Measurements from ENCODE around the gene TNRC6C.

TNRC6C gene, protein sequence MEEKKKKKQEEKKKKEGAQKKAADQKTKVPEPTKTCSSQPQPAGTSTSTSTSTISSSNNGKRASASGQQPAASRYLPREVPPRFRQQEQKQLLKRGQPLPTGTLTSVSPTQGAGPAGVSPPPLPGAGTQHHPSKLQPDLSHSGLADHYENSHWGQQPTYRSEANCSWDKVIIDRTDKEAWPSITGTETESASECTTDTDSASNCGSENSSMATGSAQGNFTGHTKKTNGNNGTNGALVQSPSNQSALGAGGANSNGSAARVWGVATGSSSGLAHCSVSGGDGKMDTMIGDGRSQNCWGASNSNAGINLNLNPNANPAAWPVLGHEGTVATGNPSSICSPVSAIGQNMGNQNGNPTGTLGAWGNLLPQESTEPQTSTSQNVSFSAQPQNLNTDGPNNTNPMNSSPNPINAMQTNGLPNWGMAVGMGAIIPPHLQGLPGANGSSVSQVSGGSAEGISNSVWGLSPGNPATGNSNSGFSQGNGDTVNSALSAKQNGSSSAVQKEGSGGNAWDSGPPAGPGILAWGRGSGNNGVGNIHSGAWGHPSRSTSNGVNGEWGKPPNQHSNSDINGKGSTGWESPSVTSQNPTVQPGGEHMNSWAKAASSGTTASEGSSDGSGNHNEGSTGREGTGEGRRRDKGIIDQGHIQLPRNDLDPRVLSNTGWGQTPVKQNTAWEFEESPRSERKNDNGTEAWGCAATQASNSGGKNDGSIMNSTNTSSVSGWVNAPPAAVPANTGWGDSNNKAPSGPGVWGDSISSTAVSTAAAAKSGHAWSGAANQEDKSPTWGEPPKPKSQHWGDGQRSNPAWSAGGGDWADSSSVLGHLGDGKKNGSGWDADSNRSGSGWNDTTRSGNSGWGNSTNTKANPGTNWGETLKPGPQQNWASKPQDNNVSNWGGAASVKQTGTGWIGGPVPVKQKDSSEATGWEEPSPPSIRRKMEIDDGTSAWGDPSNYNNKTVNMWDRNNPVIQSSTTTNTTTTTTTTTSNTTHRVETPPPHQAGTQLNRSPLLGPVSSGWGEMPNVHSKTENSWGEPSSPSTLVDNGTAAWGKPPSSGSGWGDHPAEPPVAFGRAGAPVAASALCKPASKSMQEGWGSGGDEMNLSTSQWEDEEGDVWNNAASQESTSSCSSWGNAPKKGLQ (N-terminal part only)
- long read RNA-seq, donor 1 = 0 reads
- long read RNA-seq, donor 2 = 0 reads
- long read RNA-seq, donor 3, partial matches to known transcripts = 12 of 12 reads
- long read RNA-seq, donor 3, other reads (novel, unspliced or antisense) = 0 of 12 reads
- long read RNA-seq, donor 4 = 0 reads
- long read RNA-seq, donor 5 = 0 reads
- long read RNA-seq, donor 6 = 0 reads
- long read RNA-seq, donor 7 = 0 reads
- long read RNA-seq, donor 8 = 0 reads

DNA sequence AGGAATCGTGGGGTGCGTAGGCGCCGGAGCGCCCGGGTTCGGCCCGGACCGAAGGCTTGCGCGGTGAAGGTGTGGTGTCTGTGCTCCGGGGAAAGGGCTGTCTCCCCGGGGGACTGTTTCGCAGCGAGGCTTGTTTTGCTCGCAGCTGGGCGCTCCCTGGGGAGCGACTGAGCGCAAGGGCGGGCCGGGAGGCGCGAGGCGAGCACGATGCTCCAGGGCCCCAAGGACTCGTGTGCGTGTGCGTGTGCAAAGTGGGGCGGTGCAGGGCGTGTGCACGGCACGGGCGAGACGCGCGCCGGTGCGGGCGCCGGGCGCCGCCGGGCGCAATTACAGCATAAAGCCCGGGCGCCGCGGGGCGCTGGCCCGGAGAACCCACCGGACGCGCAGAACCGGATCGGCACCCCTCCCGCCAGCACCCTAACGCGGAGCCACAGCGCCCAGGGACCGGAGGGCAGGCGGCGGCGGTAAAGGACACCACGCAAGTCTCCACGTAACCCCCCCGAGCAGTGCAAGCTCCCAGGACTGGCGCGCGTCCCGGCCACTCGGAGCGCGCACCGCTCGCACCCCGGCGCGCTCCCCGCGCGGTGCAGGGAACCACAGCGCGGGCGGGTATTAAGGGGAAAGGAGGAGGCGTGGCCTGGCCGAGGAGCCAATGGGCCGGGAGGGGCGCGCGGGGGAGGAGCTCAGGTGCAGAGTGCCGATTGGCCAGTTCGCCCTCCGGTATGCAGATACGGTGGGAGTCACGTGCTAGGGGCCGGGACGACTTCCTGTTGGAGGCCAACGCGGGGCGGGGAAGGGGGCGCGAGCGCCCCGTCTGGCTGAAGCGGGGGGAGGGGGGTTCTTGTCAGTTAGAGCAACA is at the start of gene TNRC6C:
TNRC6C (plus strand) TSS at position 847 of the 859 bp plus-strand sequence. CDS start 45,504 bp downstream, outside the sequence.
- peak; percentile 96 for DNase-seq

DNA sequence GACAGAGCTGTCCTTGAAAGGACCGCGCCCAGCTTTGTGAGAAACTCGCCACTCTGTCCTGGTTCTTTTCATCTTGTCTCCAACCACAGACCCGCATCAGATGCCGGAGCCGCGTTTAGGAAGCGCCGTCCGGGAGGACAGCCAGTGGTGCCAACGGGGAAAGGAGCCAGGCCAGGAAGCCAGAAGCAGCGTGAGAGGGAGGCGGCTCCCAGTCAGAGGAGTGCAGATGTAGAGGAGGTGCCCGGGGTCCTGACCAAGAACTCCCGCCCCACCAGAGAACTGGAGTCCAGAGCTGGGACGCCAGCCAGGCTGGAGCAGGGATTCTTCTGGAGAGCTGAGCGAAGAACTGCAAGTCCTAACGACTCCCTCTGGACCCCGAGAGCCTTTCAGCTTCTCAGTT is 49.3 kb upstream of the TNRC6C start:
- no peak for DNase-seq

GRCh38 chr17:77909816-77910215 is 48.7 kb upstream of the TNRC6C start:
- no peak for DNase-seq

- DNase-seq = no peak
Observed at GRCh38 chr17:77914385-77915254, 43.9 kb upstream of the TNRC6C start.

DNA sequence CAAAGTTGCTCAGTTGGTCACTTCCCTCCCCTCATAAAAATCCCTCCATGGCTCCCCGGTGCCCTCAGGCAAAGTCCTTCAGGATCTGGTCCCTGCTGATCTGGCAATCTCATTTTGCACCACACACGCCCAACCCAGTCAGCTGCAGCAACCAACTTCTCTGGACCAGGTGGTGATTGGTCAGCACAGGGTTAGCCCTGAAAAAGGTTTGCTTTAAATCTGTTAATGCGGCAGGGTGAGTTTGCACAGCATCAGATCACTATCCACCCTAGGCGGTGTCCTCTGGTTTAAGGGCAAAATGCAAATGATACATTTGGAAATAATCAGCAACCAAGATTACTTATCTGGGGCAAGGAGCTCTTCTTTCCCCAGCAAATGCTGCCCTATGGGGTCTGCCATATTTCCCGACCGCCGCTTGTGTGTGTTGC is 42.9 kb upstream of the TNRC6C start:
- DNase-seq = no peak

DNA sequence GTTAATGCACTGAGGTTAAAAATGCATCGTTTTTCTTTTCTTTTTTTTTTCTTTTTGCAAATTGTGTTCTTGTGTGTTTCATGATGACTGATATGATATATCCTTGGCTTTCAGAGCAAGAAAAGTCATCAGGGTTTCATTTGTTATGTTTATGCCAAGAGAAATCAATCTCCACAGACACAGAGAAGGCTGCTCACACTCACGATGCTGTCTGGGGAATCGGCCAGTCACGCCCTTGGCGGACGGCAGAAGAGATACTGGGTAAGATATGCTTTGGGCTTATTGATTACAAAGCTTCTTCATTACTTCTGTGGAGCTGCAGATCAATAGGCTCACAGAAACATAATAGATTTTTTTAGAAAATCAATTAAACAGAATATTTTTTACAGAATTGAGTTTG is 42.2 kb upstream of the TNRC6C start:
- no peak for DNase-seq

DNA sequence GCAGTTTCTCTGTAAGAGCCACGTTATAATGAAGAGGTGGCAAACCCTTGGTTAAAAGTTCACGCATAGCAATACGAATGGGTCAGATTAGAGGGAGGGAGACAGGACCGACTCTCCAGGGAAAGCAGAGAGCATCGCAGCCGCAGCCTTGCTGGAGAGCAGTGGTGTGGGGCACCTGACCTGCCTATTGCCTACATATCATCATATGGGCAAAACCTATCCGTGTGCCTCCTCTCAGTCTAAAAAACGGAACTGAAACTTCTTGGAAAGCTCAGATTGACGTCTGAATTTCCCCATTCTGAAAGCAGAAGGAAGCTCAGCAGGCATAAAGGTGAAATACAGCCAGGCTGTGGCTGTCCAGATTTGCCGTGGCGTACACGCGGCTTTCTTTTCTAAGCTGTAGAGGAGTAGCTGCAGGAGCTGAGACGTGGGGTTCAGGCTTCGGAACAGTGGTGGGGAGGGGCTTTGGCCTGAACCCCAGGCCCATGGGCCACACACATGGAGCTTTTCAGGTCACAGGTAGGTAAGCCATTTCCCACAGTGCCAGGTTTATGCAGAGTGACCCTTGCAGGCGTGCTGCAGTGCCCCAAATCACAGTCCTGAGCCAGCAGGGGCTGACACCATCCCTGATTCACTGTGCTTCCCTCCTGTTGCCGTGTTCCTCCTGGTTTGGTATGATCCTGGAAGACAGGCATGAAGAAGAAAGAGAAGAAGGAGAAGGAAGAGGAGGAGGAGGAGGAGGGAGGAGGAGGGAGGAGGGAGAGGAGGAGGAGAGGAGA is 41.6 kb upstream of the TNRC6C start:
- DNase-seq = no peak

- no peak for DNase-seq
Observed at GRCh38 chr17:77919276-77919675, 39.2 kb upstream of the TNRC6C start.

DNA sequence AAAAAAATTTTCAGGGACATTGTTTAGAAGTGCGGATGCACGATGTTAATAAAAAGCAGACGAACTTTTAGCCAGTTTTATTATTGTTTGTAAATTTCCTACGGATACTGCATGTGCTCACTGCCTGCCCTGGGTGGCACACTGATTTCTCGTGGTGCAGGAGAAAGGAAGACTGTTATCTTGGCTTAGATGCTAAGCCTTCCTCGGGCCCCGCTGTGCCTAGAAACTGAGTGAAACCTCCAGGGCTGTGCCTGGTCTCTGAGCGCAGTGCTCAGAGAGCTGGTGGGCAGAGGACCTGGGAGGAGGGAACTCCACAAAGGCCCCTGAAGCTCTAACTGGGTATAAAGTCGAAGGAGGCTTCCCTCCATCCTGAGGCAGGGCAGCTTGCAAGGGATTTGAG is 35.4 kb upstream of the TNRC6C start:
- DNase-seq = no peak

DNA sequence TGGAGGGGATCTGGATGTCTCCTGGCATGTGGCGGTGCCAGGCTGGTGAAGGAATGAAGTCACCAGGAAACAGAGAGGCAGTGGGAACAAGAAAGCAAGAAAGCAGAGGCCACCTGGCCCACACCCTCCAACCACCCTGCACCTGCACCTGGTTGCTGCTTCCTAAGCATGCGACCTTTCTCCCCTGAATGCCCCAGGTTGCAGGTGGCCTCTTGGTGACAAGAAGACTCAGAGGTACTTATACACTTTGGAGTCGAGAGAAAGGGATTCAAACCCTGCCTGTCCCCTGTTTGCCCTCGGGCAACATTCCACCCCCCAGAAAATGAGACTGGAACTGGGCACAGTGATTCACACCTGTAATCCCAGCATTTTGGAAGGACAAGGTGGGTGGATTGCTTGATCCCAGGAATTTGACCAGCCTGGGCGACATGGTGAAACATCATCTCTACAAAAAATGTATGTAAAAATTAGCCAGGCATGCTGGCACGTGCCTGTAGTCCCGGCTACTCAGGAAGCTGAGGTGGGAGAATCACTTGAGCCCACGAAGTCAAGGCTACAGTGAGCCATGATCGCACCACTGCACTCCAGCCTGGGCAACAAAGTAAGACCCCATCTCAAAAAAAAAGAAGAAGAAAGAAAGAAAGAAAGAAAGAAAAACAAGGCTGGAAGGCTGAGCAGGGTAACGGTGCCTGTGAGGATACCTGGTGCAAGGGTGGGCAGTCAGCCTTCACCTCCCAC is 34.6 kb upstream of the TNRC6C start:
- no peak for DNase-seq

- DNase-seq = no peak
Observed at GRCh38 chr17:77924757-77925336, 33.7 kb upstream of the TNRC6C start.

DNA sequence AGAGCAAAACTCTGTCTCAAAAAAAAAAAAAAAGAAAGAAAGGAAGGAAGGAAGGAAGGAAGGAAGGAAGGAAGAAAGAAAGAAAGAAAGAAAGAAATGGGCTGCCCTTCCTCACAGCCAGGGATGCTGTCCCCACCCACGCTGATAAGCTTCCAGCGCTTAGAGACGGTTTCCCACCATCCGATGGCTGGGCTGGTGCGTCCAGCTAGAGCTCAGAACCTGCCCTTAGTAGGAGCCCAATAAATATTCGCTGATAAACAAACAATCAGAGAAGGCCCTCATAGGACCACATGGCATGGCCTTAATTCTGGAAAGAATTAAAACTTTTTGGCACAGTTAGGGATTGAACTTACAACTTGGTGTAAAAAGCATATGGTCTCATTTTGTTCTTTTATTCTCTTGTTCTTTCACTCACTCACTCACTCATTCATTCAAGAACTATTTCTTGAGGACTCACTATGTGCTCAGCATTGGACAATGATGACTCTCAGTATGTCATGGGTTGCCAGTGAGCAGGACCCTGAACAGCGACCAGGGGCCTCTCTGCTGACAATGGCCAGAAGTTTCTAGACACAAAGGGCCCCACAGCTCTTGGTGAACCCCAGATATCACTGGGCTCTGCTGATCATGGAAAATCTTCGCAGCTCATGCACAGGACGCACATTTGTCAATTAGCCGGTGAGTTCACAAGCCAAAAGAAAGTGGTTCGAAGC is 32.5 kb upstream of the TNRC6C start:
- no peak for DNase-seq

- DNase-seq = no peak
Observed at GRCh38 chr17:77926981-77927380, 31.5 kb upstream of the TNRC6C start.

DNA sequence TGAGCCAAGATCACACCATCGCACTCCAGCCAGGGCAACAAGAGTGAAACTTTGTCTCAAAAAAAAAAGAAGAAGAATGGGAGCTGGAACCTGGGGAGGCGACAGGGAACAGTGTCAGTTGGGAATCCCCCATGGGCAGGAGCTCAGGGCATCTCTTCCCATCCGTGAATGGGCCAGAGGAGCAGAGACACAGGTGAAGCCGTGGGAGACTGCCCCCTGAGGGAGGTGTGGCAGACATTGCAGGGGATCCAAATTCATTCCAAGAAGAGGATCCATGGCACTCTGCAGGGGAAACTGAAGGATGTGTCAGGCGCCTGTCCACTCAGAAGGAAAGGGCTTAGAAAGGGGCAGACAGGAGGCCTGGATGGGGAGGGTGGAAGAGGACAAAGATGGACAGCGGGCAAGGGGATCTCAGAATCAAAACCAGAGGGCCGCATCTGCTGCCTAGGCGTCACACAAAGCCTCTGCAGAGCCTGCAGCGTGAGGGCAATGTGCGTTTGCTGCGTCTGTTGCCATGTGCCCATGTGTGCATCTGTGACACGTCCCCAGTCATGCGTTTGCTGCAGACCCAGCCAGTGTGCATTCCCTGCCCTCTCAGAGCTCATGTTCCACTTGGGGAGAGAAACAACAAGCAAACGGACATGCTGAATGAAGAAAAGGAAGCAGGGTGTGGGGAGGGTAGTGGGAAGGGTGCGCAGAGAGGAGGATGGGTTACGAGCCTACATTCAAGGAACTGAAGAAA is 30.6 kb upstream of the TNRC6C start:
- DNase-seq = no peak

GRCh38 chr17:77928519-77929179 is 29.9 kb upstream of the TNRC6C start:
- DNase-seq = no peak

DNA sequence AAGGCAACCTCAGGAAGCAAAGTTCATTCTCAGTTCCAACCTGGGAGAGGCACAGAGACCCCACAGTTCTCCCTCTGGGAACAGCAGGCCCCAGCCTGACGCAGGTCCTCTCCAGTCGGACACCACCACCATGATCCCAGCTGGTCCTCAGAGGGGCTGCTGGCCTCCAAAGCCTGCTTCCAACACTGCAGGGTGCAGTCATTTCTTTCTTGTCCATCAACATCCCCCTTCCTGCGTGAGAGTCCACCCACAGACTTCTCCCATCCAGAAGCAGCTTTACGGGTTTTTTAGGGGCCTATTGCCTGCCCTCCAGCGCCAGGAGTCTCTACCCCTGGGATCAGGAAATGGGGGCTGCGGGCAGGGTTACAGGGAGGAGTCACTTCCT is 29.3 kb upstream of the TNRC6C start:
- no peak for DNase-seq

Data from right kidney (tissue), 9 donors.